CD4-positive, alpha-beta T cell (primary cell): ENCODE measurements around the gene VPS45. TPM values are rescaled to one million over a fixed set of nuclear protein-coding genes. Genes with fewer than 3 reads are reported as not detected.

Source experiments
- ATAC-seq: fragments of 200-7000 bp; cut with Tn5 transposase; one replicate; pipeline ENCODE4 v1.10.0; 2022; ENCODE audit warnings: mild to moderate bottlenecking; ENCODE audit not compliant: poor library complexity
- CTCF ChIA-PET: fragments of 350-600 bp; sonication (Branson Sonifier 250); formaldehyde crosslinking; loops from one replicate; lab custom pipeline; 2021; ENCODE audit warnings: antibody characterized with exemption, inconsistent platforms; lab: Charles Lee
- POLR2A ChIA-PET: fragments of 350-600 bp; sonication (Branson Sonifier 250); formaldehyde crosslinking; loops from one replicate; lab custom pipeline; 2021; ENCODE audit warnings: antibody characterized with exemption, inconsistent platforms; lab: Charles Lee
- DNase-seq, 14 experiments: peaks; one replicate each; pipeline ENCODE4 v3.0.0-alpha.2; 2013 to 2020; ENCODE audit warnings: mixed read lengths in 2 of 14
- H3K27ac ChIP-seq, 2 donors: one replicate each; pipeline versions ENCODE4 v1.5.1 to v1.7.0; 2013; ENCODE audit warnings: low read length in 2 of 2, low read depth in 1 of 2, mild to moderate bottlenecking in 1 of 2
- H3K27me3 ChIP-seq, 2 experiments: 1 replicate in 1 of 2; 2 replicates in 1 of 2; pipeline versions ENCODE4 v1.6.1 to v1.7.0; 2013; ENCODE audit warnings: low read length in 2 of 2, control low read depth in 1 of 2, mild to moderate bottlenecking in 1 of 2, moderate library complexity in 1 of 2; ENCODE audit not compliant: insufficient read depth in 2 of 2, control insufficient read depth in 1 of 2
- H3K36me3 ChIP-seq: one replicate; pipeline ENCODE4 v1.6.1; 2013; ENCODE audit warnings: low read length, control low read depth; ENCODE audit not compliant: insufficient read depth
- H3K4me1 ChIP-seq: one replicate; pipeline ENCODE4 v1.6.1; 2013; ENCODE audit warnings: low read length, control low read depth; ENCODE audit not compliant: insufficient read depth
- H3K4me3 ChIP-seq: one replicate; pipeline ENCODE4 v1.5.1; 2013; ENCODE audit warnings: mild to moderate bottlenecking, low read length, moderate library complexity
- H3K9me3 ChIP-seq, 2 experiments: 1 replicate in 1 of 2; 2 replicates in 1 of 2; pipeline versions ENCODE4 v1.6.1 to v1.7.0; 2013; ENCODE audit warnings: low read length in 2 of 2, mild to moderate bottlenecking in 2 of 2, control low read depth in 1 of 2, moderate library complexity in 1 of 2; ENCODE audit not compliant: control insufficient read depth in 1 of 2, insufficient read depth in 1 of 2
- H3K27ac Mint-ChIP-seq: one replicate; pipeline ENCODE4 v1.8.0; 2020; ENCODE audit warnings: mixed read lengths
- H3K27me3 Mint-ChIP-seq: one replicate; pipeline ENCODE4 v1.8.0; 2021; ENCODE audit warnings: mixed read lengths
- H3K36me3 Mint-ChIP-seq: one replicate; pipeline ENCODE4 v1.8.0; 2021; ENCODE audit warnings: low read depth, mixed read lengths
- H3K4me1 Mint-ChIP-seq: one replicate; pipeline ENCODE4 v1.8.0; 2021; ENCODE audit warnings: low read depth, mixed read lengths
- H3K4me3 Mint-ChIP-seq: one replicate; pipeline ENCODE4 v1.8.0; 2020; ENCODE audit warnings: mild to moderate bottlenecking, mixed read lengths
- H3K9me3 Mint-ChIP-seq: one replicate; pipeline ENCODE4 v1.8.0; 2020; ENCODE audit warnings: mixed read lengths
- intact Hi-C, 2 experiments: fragments of 100-400 bp; cut with DNase I in 1 of 2; cut with micrococcal nuclease in 1 of 2; formaldehyde crosslinking; loops; one replicate each; pipeline versions ENCODE4 v1.15.1 to v1.9.0; 2023 to 2025; cut with DNase I, micrococcal nuclease
- total RNA-seq, 174 experiments: library from RNA in 2 of 174; stranded (reverse) in 2 of 174; gene quantifications; one replicate each; pipeline ENCODE4 v1.2.3 and lab custom pipeline; 2021 to 2026
- TF ChIP-seq, protein P1 (sequence below): fragments of 200-600 bp; IDR thresholded peaks from one replicate; pipeline ENCODE4 v1.8.0; 2022; ENCODE audit warnings: antibody characterized with exemption, mild to moderate bottlenecking

VPS45 gene
- total RNA-seq, 2 experiments from 2014 or later, result 9.6 to 10.7 TPM

DNA sequence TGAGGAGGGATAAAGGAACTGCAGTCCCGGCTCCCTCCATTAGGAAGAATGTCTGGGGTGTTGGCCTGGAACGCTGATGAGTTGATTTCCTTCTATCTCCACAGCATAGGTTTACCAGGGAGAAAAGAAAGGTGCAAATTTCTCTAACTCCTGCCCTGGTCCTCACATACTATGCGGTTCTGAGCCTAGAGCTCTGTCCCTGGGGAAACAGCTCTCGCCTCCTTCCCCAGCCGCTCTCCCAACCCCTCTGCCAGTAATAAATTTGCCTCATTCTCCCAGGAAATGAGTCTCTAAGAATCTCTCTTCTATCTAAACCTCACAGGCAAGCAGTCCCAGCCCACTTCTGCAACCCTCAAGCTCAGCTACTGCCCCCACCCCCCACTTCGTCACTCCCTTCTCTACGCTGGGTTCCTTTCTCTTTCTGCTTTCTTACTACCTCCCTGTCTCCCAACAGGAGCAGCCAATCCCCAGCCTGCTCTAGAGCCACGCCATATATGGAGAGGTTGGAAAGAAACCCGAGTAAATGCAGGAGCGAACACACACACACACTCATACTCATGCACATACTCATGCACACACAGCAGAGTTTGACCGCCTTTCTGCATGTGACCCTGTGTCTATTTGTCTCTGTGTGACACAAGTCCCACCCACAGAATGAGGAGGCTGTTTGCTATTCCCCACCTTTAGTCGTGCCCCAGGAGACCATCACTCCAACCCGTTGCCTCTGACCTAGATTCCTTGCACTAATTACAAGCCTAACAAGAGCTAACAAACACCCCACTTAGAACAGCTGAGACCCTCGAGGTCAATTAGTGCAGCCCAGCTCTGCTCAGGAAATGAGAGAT, 95.5 kb downstream of the VPS45 start:
- H3K27ac Mint-ChIP-seq, result peak overlapping the region; percentile 42
- no peaks in the 10 kb centered on the region for H3K9me3 ChIP-seq
- ATAC-seq, result peak; percentile 54
- H3K27me3 ChIP-seq, result no peaks in the 10 kb centered on the region
- H3K36me3 Mint-ChIP-seq, result peaks cover 30% of the 10 kb centered on the region
- peak overlapping the region; percentile 8 for H3K4me3 Mint-ChIP-seq
- peaks cover 49% of the 10 kb centered on the region for H3K4me1 Mint-ChIP-seq
- peaks cover 58% of the 10 kb centered on the region for H3K4me1 ChIP-seq
- CTCF ChIA-PET, result interaction anchor here (8.4 kb wide), 1 partner anchor 90 kb away, joined by 49 read pairs; no protein-coding TSS in a partner anchor
- no peaks in the 10 kb centered on the region for H3K9me3 Mint-ChIP-seq
- H3K4me3 ChIP-seq, result no peak overlapping the region
- intact Hi-C loops, result no loop called here
- POLR2A ChIA-PET, result interaction anchor here (1.9 to 3.7 kb wide), 5 partner anchors 12 to 95 kb away, joined by 5 to 53 read pairs (median 12); partner anchors contain the start of genes PLEKHO1 and VPS45
- peaks cover 17% of the 10 kb centered on the region for H3K36me3 ChIP-seq
- H3K27ac ChIP-seq, result no peak overlapping the region
- peak in 4 of 14 experiments; percentile 30 to 68 (median 48) for DNase-seq
- no peaks in the 10 kb centered on the region for H3K27me3 Mint-ChIP-seq
- TF ChIP-seq, protein P1, sequence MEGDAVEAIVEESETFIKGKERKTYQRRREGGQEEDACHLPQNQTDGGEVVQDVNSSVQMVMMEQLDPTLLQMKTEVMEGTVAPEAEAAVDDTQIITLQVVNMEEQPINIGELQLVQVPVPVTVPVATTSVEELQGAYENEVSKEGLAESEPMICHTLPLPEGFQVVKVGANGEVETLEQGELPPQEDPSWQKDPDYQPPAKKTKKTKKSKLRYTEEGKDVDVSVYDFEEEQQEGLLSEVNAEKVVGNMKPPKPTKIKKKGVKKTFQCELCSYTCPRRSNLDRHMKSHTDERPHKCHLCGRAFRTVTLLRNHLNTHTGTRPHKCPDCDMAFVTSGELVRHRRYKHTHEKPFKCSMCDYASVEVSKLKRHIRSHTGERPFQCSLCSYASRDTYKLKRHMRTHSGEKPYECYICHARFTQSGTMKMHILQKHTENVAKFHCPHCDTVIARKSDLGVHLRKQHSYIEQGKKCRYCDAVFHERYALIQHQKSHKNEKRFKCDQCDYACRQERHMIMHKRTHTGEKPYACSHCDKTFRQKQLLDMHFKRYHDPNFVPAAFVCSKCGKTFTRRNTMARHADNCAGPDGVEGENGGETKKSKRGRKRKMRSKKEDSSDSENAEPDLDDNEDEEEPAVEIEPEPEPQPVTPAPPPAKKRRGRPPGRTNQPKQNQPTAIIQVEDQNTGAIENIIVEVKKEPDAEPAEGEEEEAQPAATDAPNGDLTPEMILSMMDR, result no peak

DNA sequence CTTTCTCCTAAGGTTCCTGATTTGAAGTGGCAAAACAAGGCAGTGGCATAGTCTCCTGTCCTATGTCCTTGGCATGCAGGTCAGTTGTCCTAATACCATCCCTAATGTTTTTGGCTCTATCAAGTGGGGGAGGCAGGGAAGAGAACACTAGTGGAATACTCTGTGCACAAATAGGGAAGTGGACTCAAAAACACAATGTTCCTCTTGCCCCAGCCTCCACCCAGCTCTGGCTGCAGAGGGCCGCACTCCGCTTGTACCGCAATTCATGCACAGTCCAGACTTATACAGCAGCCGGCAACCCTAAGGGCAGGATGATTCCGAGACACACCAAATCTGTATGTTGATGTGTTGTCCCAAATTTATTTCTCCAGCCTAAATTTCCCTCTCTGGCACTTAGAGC, 96.6 kb downstream of the VPS45 start:
- intact Hi-C loops, result no loop called here
- POLR2A ChIA-PET, result interaction anchor here (1.5 kb wide), 1 partner anchor 12 kb away, joined by 7 read pairs; no protein-coding TSS in a partner anchor
- Histone ChIP-seq H3K36me3 (peaks cover 7% of the 10 kb centered on the region), H3K4me3 (no peak overlapping the region), H3K27ac (no peak overlapping the region), H3K27me3 (peaks cover 0 to 2% of the 10 kb centered on the region in 2 experiments), H3K4me1 (peaks cover 47% of the 10 kb centered on the region), H3K9me3 (no peaks in the 10 kb centered on the region)
- CTCF ChIA-PET, result interaction anchor here (5.7 kb wide), 1 partner anchor 91 kb away, joined by 77 read pairs; no protein-coding TSS in a partner anchor
- no peak for DNase-seq
- TF ChIP-seq, protein P1, result no peak
- Mint-ChIP-seq H3K27me3 (no peaks in the 10 kb centered on the region), H3K4me1 (peaks cover 43% of the 10 kb centered on the region), H3K27ac (no peak overlapping the region), H3K36me3 (peaks cover 20% of the 10 kb centered on the region), H3K9me3 (no peaks in the 10 kb centered on the region), H3K4me3 (no peak overlapping the region)
- ATAC-seq, result no peak

DNA sequence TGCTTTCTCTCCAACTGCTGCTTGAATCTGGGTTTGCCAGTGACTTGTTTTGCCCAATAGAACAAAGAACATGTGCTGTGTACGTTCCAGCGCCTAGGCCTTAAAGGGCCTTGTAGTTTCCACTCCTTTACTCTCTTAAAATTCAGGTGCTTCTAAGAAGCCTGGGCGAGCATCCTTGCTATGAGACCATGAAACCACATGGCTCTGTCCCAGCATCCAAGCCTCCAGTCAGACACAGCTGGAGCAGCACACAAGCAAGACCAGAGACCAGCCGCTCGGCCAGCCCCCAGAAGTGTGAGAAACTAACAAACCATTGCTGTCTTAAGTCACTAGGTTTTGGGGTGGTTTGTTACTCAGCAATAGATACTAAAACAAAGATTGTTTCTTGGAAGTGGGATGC, 97.2 kb downstream of the VPS45 start:
- peaks cover 37% of the 10 kb centered on the region for H3K4me1 Mint-ChIP-seq
- TF ChIP-seq, protein P1, result no peak
- Histone ChIP-seq H3K27ac (no peak overlapping the region), H3K36me3 (peaks cover 1% of the 10 kb centered on the region), H3K4me1 (peaks cover 42% of the 10 kb centered on the region), H3K9me3 (no peaks in the 10 kb centered on the region), H3K4me3 (no peak overlapping the region), H3K27me3 (peaks cover 0 to 2% of the 10 kb centered on the region in 2 experiments)
- H3K27me3 Mint-ChIP-seq, result no peaks in the 10 kb centered on the region
- no peak overlapping the region for H3K4me3 Mint-ChIP-seq
- no peaks in the 10 kb centered on the region for H3K9me3 Mint-ChIP-seq
- H3K27ac Mint-ChIP-seq, result no peak overlapping the region
- ChIA-PET POLR2A (interaction anchor here (1.5 to 1.7 kb wide), 2 partner anchors 13 to 277 kb away, joined by 6 to 7 read pairs; a partner anchor contains a TSS), CTCF (interaction anchor here (1.2 to 5.7 kb wide), 5 partner anchors 9 to 92 kb away, joined by 3 to 77 read pairs (median 5); no protein-coding TSS in a partner anchor)
- no peak for DNase-seq
- peaks cover 15% of the 10 kb centered on the region for H3K36me3 Mint-ChIP-seq
- no peak for ATAC-seq
- intact Hi-C loops, result loop anchor here (1.0 to 5.0 kb wide), 2 partner anchors 13 to 202 kb away; no protein-coding TSS in a partner anchor
